GM10847 (cell line): ENCODE data around the gene OR1E1.

ENCODE experiments used
- POLR2A ChIP-seq: IDR thresholded peaks from 2 replicates; pipeline ENCODE4 v1.6.1; 2011; ENCODE audit not compliant: insufficient read length; ENCODE audit errors: extremely low read depth

OR1E1 gene, protein sequence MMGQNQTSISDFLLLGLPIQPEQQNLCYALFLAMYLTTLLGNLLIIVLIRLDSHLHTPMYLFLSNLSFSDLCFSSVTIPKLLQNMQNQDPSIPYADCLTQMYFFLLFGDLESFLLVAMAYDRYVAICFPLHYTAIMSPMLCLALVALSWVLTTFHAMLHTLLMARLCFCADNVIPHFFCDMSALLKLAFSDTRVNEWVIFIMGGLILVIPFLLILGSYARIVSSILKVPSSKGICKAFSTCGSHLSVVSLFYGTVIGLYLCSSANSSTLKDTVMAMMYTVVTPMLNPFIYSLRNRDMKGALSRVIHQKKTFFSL

DNA sequence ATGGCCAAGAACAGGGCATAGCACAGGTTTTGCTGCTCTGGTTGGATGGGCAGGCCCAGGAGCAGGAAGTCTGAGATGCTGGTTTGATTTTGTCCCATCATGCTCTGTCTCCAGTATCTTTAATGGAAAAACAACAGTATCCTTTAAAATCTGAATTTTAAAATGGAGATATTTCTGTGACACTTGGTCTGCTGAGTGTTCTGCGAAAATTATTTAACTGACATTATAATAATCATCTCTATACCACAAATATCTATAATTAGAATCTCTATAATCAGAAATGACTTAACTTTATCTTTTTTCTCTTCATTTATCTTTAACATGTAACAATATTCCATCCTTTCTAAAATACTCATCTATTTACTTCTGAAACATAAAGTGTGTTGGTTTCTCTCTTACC lies at the start of gene OR1E1:
TSS of gene OR1E1 (minus strand) at position 101 of the 400 bp plus-strand sequence. CDS start at position 101, 0 bp downstream.
- TF ChIP-seq POLR2A, result no peak

DNA sequence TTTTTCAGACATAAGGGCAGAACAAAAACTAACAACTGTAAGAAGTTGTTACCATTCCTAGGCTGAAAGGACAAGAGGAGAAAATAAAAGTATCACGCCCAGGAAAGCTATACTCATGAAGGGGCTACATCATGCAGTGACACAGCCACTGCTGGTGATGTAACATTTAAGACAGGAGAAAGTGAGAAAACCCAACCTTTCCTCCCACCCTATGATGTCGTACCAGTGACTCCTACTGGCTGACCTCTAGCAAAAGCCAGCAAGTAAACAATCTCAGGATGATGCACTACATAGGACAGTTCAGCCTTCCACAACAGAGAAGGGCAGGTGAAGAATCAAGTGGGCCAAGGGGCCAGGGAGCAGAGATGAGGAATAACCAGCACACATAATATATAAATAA lies 49.4 kb upstream of the OR1E1 start:
- TF ChIP-seq POLR2A, result no peak

DNA sequence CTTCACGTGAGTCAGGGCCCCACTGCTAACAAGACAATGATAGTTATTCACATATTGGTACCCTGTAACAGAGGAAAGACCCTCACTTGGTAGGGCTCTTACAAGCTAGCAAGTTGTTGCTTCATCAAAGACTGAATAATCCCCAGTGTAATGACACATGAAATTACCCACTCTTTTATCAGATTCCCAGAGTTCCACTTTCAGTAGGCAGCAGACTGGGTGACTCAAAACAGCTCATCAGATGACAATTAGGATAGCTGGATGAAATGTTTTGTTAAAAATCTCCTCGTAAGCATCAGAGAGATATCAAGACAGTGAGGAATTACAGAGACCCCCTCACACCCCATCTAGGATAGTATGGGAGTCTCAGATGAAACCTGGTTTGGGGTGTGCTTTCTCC lies 42.2 kb upstream of the OR1E1 start:
- TF ChIP-seq POLR2A, result no peak

DNA sequence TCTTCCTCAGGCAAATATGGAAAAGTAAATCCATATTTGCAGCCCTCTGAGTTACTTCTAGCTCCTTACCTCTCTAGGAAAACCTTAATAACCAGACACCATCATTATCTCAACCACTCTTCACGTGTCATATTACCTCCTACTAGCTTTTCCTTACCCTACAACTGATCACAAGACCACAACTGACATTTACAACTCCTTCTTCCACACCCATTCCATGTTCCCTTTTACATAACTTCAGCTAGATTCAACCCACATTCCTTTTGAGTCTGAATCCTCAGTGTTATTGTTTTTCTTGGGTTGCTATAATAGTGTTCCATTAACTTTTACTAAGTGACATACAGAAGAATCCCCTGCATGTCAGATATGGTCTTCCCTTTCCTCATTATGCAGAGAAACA lies 40.2 kb upstream of the OR1E1 start:
- TF ChIP-seq POLR2A, result no peak

DNA sequence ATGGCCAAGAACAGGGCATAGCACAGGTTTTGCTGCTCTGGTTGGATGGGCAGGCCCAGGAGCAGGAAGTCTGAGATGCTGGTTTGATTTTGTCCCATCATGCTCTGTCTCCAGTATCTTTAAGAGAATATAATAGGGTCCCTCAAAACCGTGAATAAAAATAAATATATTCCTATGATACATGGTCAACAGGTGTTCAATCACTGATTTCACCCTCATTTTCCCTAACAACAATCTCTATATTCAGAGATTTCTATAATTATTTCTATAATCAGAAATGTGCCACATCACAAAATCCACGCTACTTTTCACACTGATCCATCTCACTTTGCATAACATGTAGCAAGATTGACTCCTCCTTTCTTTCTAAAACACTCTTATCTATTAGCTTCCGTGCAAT lies 35.5 kb upstream of the OR1E1 start, which contains the start of gene OR1E2:
TSS of gene OR1E2 (minus strand) at position 101 of the 400 bp plus-strand sequence. CDS start at position 101, 0 bp downstream.
- TF ChIP-seq POLR2A, result no peak

DNA sequence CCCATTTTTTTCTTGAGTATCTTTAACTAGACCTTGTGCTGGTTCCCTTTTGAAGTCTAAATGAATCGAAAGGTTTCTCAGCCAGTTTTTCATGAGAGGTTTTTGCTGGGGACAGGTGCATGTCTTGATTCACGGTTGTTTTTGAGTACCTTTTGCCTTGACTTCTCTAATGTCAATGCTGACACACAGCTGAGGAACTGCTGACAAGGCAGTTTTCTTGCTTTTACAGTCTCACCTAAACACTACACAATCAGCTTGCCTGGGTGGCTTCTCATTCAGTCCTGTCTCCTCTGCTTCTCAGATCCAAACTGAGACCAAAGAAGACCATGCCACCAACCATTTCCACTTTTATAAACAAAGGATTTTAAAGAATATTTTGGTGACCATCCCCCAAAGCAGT lies 20.0 kb upstream of the OR1E1 start:
- no peak for TF ChIP-seq POLR2A

DNA sequence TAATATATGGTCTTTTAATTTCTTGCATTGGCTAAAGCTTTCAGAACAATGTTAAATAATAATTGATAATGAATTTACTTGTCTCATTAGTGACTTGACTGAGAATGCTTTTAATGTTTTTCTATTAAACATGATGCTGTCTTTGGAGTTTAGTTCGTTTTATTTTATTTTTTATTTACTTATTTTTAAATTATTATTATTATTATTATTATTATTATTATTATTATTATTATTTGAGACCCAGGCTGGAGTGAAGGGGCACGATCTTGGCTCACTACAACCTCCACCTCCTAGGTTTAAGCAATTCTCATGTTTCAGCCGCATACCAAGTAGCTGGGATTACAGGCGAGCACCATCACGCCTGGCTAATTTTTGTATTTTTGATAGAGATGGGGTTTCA lies 17.4 kb upstream of the OR1E1 start:
- no peak for TF ChIP-seq POLR2A

DNA sequence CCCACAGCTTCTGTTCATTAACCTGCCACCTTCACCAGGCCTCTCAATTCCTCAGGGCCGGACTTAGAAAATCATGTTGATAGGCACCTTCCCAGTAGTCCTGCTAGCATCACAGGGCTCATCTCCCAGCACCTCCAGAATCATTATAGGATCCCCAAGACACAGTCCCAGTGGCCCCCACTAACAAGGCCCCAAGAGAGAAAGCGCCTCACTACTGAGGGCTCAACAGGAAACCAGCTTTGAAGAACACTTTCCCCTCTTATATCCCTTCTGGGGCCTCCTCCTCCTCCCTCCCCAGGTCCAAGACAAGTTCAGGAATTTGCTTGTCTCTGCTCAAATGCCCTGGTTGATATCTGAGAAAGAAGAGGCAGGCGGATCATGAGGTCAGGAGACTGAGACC lies 12.9 kb upstream of the OR1E1 start, which contains the start of gene OR3A3:
TSS of gene OR3A3 (plus strand) at position 301 of the 400 bp plus-strand sequence.
- TF ChIP-seq POLR2A, result no peak

DNA sequence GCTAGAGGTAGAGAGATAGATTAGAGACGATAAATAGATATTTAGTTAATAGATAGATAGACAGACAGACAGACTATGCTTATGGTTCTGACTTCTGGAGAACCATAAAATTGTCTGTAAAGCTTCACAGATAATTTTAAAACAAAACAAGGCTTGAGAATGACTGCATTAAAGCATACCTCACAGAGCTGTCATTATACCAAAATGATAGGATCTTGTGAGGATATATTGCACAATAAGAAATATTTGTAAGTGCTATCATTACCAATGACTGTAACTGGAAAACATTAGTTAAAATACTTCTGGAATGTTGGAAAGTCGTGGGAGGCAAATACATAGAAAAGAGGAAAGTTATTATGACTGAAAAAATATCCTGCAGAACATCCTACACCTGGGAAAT lies 3.6 kb upstream of the OR1E1 start:
- TF ChIP-seq POLR2A, result no peak

DNA sequence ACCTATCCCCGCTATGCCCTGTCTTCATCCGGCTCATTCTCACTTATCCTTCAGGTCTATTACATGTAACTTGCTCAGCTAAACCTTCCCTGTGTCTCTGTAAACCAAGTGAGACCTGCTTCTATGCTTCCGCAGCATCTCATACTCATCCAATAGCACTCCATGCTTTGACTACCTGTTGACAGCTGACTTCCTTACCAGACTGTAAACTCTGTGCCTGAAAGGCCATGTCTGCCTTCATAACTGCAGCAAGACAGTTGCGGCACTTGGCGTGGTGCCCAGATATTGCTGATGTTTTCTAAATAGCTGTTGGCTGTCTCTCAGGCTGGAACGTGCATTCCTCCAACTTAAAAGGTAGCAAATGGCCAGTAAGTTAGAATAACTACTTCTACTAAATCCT lies 1.8 kb upstream of the OR1E1 start:
- TF ChIP-seq POLR2A, result no peak

DNA sequence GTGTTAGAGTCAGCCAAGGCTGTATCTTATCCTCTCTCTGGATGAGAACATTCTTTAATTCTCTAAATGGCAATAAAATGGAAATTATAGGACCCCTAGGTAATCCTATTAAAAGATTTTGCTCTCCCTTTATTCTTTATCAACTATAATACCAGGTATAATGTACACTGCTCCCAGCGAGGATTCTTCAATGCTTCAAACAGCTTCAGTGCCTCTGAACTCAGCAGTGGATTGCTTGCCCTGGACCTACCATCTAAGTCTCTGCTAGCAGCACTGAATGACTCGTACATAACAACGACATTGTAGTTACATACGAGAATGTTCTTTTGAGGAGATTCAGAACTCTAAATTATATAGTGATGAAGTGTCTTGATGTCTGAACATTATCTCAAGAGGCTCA lies 8.4 kb downstream of the OR1E1 start:
- TF ChIP-seq POLR2A, result no peak

DNA sequence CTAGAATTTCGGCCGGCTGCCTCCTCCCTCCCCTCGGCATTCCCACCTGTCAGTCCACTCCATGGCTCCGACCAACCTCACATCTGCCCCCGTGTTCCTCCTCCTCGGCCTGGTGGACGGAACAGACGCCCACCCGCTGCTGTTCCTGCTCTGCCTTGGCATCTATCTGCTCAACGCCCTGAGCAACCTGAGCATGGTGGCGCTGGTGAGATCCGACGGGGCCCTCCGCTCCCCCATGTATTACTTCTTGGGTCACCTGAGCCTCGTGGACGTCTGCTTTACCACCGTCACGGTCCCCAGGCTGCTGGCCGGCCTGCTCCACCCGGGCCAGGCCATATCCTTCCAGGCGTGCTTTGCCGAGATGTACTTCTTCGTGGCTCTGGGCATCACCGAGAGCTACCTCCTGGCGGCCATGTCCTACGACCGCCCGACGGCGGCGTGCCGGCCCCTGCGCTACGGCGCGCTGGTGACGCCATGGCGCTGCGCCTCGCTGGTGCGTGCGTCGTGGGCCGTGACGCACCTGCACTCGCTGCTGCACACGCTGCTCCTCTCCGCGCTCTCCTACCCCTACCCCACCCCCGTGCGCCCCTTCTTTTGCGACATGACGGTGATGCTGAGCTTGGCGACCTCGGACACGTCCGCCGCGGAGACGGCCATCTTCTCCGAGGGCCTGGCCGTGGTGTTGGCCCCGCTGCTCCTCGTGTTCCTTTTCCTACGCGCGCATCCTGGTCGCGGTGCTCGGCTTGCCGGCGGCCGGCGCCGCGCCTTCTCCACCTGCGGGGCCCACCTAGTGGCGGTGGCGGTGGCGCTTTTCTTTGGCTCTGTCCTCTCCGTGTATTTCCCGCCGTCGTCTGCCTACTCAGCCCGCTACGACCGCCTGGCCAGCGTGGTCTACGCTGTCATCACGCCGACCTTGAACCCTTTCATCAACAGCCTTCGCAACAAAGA lies 12.1 kb downstream of the OR1E1 start, which contains the start of gene OR3A2:
TSS of gene OR3A2 (minus strand) at position 440 of the 948 bp plus-strand sequence.
- TF ChIP-seq POLR2A, result no peak

DNA sequence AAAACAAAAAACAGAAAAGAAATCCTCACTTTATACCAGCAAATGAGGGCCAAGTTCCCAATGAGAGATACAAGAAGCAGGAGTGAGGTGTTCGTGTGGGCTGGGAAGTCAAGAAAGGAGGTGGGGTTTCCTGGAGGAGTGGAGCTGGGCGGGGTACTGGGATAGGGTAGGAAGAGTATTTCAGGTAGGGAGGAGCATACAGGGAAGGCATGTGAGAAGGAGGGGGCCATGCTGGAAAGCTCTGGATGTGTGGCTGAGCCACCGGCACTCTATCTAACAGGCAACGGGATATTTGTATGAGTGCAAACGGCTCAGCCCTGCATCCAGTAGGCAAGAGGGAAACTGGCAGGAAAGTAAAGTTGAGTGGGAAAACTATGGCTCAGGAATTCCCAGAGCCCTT lies 16.3 kb downstream of the OR1E1 start:
- TF ChIP-seq POLR2A, result no peak

DNA sequence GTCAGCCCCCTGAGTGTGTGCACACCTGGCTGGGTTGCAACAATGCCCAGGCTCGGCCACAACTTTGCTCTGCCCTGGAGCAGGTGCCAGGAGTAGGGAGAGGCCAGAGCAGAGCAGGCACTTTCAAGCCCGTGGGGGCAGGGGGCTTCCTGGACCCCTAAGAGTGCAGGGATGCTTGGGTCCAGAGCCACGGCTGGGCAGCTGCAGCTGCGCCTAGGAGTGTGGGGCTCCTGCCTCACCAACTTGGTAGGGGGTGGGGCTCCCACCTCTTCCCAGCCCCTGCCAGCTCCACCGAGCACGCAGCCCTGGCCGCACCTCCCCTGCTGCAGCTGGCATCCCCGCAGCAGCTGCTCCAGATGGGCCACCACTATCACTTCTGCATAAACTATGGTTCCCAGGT lies 19.9 kb downstream of the OR1E1 start:
- no peak for TF ChIP-seq POLR2A
